NCI-H82 (cell line): ENCODE results near the gene CBLC.
A peak's percentile ranks its signal among the peaks of the same experiment; 100 is the strongest.
"Not testable (repeated sequence)": the region's sequence is repeated elsewhere in the genome, so short reads cannot be mapped to it uniquely, and the experiment has no call there.

Experiments
- DNase-seq: peaks from one replicate; lab custom pipeline; 2025; lab: John Stamatoyannopoulos, UW

The CBLC gene

DNA sequence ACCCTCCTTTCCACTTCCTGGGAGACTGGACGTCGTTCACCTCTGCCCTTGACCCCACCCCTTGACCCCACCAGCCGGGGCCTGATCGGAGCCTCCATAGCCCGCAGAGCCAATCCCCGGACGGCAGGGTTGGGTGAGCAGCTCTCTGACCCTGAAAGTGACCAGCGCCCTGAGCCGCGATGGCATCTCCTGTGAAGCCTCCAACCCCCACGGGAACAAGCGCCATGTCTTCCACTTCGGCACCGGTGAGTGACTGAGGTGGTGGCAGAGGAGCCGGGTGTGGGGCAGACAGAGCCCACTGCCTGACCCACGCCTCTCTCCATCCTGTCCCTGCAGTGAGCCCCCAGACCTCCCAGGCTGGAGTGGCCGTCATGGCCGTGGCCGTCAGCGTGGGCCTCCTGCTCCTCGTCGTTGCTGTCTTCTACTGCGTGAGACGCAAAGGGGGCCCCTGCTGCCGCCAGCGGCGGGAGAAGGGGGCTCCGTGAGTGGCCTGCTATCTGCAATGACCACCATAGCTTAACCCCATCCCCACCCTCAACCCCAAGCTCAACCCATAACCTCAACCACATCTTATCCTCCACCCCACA lies 41.6 kb downstream of the CBLC start:
- DNase-seq, result no peak

- peak; percentile 38 for DNase-seq
Observed at GRCh38 chr19:44820648-44821609, 43.2 kb downstream of the CBLC start.

- peak; percentile 33 for DNase-seq
Observed at GRCh38 chr19:44822177-44822576, 44.5 kb downstream of the CBLC start.

DNA sequence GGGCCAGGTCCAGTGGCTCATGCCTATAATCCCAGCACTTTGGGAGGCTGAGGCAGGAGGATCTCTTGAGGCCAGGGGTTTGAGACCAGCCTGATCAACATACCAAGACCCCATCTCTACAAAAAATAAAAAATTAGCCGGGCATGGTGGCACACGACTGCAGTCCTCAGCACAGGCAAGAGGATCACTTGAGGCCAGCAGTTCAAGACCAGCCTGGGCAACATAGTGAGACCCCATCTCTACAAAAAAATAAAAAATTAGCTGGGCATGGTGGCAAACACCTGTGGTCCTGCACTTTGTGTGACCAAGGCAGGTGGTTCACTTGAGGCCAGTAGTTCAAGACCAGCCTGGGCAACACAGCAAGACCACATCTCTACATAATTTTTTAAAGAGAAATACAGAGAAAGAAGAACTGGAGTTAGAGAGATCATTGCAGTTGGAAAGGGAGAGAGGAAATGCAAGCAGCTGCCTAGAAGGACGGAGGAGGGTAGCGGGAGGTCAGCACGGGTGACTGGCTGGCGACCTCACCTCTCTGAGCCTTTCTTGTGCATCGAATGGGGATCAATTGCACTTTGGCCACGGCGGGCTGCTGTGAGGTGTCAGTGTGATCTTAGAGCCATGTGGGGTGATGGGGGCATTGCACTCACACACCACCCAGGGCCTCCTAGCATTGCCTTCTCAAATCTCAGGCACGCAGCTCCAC lies 45.1 kb downstream of the CBLC start:
- no peak for DNase-seq

DNA sequence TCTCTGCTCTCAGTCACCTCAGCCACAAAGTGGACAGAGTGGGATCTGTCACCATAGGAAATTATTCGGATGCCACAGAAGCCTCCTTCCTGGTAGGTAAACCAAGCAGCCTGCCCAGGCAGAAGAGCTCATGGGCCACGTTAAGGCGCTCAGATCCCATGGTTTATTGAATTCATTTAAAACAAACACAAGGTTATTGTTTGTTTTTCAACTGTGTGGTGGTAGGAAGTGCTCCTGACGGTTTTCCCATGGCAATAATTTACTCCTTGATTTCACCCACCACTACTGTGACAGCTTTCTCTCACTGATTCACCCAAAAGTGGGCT lies 45.6 kb downstream of the CBLC start:
- no peak for DNase-seq

- DNase-seq, result peak; percentile 42
Observed at GRCh38 chr19:44824761-44825160, 47.1 kb downstream of the CBLC start.

- DNase-seq, result not testable (repeated sequence)
Observed at GRCh38 chr19:44832875-44833274, 55.2 kb downstream of the CBLC start.

DNA sequence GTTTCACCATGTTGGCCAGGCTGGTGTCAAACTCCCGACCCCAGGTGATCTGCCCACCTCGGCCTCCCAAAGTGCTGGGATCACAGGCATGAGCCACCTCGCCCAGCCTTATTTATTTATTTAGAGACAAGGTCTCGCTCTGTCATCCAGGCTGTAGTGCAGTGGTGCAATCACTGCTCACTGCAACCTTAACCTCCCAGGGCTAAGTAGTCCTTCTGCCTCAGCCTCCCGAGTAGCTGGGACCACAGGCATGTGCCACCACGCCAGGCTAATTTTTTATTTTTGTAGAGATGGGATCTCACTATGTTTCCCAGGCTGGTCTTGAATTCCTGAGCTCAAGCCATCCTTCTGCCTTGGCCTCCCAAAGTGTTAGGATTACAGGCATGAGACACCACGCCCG lies 56.7 kb downstream of the CBLC start:
- not testable (repeated sequence) for DNase-seq

- no peak for DNase-seq
Observed at GRCh38 chr19:44839276-44839675, 61.6 kb downstream of the CBLC start.

GRCh38 chr19:44840811-44841210 lies 63.1 kb downstream of the CBLC start:
- DNase-seq, result no peak

DNA sequence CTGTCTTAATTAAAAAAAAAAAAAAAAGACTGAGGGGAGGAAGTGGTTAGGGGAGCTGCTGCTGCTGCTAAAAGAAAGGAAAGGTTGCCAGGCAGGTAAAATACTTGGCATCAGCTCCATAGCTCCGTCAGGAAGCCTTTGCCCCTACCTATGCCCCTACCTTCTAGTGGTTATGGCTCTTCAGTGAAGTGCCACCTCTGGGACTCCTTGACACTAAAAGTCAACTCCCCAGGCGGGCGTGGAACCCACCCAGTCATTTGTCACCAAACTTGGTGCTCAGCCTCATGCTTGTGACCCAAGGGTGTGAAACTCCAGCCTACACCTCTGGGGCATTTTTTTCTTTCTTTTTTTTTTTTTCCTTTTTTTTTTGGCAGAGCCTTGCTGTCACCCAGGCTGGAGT lies 63.5 kb downstream of the CBLC start:
- no peak for DNase-seq

DNA sequence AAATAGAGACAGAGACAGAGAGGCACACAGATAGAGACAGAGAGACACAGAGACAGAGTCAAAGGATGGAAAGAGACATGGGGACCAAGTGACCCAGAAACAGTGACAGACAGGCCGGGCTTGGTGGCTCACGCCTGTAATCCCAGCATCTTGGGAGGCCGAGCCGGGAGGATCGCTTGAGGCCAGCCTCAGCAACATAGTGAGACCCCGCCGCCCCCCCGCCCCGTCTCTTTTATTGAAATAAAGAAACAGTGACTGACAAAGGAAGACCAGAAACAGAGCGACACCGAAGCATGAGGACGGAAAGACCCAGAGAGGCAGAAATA lies 67.6 kb downstream of the CBLC start:
- DNase-seq, result no peak

DNA sequence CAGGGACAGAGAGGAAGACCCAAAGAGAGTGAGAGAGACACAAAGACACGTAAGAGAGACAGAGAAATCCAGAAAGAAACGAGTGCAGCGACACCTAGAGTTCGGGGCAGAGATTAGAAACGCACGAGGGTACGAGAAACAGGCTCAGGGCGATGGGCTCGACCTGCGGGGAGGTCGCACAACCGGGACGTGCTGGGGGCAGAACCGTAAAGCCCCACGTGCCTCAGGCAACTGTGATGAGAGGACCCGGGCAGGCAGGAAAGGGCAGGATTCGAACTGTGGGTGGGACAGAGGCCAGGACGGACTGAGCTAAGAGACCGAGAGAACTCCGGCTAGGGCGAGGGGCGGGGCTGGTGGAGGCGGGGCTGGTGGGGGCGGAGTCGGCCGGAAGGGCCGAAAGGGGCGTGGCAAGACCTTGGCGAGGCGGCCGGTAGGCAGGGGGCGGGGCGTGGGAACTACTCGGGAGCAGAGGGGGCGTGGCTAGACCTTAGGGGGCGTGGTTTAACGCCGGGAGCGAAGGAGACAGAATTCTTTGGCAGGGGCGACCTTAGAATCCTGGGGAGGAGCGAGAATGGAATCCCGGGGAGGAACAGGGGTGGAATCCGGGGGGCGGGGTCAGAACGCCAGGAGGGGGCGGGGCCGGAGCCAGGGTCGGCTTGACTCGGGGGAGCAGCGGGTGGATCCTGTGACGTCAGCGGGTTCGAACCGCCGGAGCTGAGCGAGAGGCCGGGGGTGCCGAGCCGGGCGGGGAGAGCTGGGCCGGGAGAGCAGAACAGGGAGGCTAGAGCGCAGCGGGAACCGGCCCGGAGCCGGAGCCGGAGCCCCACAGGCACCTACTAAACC lies 68.1 kb downstream of the CBLC start, which contains the start of gene NECTIN2:
Gene NECTIN2 (plus strand): TSS at position 686 of the 843 bp plus-strand sequence. CDS start 229 bp downstream, outside the sequence.
- peak; percentile 99 for DNase-seq

GRCh38 chr19:44846455-44847143 lies 68.9 kb downstream of the CBLC start:
- DNase-seq, result peak; percentile 70

DNA sequence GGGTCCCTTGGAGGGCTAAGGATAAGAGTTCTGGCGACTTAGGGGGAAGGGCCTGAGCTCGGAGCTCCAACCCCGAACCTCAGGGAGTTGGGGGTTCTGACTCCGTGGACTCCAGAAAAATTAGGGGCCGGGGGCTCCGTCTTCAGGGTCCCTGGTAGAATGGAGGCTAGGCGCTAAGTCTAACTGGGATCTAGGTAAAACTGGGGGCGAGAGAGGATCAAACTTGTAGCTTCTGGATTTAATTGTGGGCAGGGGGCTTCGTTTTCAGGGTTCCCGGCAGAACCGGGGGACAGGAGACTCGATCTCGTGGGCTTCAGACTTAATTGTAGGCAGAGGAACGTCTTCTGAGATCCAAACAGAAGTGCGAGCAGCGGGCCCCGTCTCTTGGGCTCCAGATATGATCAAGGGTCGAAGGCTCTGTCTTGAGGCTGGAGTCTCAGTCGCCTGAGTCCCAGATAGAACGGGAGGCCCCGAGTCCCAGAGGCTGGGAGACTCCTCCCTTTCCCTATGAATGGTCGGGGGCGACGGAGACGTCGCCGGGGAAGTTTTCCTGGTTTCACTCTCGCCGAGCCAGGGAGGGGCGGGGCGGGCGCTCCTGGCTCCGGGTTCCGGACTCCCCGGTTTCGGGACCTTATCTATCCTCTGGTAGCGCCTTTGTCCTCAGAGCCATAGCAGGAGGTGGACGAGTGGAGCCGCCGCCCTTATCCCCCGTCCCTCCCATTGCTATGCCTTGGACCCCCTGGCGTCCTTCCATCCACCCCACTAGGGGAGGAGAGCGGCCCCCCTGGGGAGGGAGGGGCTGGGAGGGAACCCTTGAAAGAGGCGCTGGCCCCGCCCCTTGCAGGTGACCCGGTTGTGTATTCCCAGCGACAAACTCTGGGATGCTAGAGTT lies 69.7 kb downstream of the CBLC start:
- peak; percentile 80 for DNase-seq

DNA sequence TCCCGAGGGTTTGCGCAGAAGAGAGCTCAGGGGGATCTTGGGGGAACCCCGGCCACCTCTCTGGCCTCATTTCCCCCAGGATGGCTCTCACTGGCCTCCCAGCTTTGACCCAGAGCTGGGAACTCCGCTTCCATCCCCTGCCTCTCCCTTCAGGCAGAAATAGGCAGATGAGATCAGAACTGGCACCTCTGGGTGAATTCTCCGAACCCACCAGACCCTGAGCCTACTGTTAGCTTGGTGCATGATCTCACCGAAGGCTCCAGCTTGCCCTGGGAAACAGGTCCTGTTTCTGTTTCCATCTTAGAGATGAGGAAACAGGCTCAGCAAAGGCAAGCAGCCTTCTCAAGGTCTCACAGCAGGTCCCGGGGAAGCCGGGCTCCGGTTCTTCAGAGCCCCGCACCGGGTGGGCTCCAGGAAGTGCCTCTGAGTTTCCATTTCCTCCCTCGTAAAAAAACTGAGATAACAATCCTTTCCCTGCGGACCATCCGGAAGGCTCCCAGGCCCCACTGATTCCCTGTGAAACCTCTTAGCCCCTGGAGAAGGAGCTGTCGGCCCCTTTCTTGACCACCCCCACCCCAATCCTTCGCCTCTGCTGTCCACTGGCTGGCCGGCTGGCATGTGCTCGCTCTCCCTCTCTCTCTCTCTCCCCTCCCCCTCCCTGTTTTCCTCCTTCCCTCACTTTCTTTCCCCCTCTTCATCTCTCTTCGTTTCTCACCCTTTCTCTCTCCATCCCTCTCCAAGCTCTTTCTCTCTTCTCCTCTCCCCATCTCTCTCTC lies 70.5 kb downstream of the CBLC start:
- DNase-seq, result peak; percentile 69

GRCh38 chr19:44848812-44849447 lies 71.2 kb downstream of the CBLC start:
- DNase-seq, result peak; percentile 69
